Measurements from ENCODE around the gene GAB3.

The GAB3 gene, protein sequence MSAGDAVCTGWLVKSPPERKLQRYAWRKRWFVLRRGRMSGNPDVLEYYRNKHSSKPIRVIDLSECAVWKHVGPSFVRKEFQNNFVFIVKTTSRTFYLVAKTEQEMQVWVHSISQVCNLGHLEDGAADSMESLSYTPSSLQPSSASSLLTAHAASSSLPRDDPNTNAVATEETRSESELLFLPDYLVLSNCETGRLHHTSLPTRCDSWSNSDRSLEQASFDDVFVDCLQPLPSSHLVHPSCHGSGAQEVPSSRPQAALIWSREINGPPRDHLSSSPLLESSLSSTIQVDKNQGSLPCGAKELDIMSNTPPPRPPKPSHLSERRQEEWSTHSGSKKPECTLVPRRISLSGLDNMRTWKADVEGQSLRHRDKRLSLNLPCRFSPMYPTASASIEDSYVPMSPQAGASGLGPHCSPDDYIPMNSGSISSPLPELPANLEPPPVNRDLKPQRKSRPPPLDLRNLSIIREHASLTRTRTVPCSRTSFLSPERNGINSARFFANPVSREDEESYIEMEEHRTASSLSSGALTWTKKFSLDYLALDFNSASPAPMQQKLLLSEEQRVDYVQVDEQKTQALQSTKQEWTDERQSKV

DNA sequence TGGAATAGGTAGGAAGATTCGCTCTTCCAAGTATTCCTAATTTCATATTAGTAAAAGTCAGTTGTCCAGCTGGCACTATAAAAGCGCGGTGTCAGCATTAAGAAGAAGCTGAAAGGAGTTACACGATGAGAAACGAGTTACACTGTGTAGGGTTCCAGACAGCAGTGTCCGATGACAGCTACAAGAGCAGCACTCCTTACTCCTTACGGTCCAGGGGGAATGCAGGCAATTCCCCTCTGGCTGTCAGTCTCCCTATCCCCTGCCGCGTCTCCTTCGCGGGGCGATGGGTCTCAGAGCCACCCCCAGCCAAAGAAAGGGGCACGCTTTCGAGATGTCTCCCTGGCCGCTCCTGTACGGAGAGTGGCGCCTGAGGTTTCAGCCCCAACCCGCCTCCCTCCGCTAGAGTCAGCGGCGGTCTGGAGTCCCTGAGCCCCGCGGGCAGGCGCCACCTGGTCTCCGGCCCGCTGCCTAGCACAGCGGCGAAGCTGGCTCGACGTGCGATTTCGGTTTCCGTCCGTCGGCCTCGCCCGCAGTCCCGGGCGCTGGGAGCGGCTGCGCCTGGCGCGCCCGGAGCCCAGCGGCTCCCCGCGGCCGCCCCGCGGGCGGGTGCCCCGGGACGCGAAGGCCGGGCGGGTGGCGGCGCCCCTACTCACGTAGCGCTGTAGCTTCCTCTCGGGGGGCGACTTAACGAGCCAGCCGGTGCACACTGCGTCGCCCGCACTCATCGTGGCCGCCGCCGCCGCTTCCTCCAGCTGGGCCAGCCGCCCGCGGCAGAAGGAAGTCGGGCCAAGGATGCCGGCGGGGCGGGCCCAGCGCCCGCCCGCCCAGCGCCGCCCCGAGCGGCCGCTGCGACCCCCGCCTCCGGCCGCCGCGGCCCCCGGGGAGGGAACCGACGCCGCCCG, at the start of gene GAB3:
Gene GAB3 (minus strand): TSS at position 777 of the 902 bp plus-strand sequence. CDS start 52 bp downstream, at position 725.
- no peak for DNase-seq

DNA sequence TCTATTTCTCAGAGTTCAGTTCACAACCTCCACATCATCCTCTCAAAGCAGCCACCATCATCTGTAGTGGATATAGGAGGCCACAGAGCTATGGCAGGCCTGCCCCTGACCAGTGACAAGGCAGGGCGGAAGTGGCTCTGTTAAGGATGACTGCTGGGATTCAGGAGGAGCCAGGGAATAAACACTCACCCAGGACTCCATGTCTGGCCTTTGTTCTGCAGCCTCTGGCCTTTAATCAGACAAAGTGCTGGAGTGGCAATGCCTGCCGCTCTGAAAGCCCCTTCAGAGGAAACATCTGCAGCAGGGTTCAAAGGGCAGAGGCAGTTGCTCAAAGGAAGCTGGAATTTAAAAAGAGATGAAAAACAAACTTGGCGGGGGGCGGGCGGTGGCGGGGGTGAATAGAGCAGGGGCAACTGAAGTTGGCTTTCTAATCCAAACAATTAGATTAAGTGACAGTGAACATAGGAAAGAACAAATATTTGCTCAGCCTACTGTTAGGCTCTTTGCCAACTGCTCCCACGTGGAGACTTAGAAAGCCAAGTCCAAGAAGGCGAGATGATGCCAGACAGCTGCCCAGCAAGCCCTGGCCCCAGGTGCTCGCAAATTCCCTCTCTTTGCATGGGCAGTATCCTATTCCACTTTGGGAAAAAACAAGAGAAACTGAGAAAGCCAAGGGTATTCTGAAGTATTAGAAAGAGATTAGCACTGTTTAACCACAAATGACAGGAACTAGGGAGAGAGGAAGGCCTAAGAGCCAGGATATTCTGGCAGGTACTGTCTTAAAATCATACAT, 48.9 kb upstream of the GAB3 start:
- no peak for DNase-seq

DNA sequence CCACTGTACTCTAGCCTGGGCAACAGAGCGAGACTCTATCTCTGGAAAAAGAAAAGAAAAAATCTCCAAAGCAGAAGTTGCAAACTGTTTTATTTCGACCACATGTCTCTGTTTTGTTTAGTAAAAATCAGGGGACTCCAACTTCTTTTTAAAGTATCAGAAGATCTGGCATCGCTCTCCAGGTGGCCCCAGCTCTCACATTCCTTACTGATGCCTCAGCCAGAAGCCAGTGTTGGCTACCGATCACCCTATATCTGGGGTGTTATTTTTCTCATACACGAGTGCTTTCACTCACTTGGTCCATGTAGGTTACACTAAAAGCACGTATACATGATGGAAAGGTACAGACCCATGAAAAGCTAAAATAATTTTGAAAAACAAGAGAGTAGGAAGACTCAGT, 46.1 kb upstream of the GAB3 start:
- no peak for DNase-seq

DNA sequence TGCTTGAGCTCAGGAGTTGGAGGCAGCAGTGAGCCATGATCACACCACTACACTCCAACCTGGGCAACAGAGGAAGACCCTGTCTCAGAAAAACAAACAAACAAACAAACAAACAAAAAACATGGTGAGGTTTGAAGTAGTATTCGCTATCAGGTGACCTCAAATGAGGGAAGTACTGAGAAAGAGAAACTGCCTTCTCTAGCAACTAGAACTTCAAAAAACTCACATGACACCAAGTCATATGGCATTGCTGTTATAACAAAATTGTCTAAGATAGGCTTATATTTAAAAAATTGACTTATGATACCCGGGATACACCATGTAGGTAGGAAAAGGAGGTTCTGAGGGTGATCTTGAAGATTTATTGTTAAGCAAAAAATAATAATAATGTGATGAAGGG, 44.1 kb upstream of the GAB3 start:
- DNase-seq = no peak

DNA sequence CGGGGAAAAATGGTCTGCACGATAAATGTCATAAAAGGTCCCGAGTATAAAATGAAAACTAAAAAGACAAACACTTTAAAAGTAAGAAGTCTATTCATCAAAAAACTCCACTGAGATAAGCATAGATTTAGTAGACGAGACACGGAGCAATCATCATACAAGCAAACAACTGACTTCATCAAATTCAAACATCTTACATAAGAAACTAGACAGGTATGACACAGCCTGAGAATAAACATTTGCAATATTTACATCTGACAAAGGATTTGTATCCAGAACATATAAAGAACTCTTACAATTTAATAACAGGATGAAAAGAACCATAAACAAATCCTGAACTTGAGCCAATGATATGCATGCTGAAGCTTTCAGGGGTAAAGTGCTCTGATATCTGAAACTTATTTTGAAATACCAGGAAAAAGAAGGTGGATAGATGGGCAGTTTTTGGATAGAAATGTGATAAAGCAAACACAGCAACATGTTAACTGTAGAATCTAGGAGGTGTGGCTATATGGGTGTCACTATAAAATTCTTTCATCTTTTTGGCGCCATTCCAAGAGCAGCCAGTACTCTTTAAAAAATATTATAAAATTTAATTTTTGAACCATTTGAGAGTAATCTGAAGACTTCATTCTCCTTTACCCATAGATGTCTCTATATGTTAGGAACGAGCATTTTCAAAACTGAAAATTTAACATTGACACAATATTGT, 42.4 kb upstream of the GAB3 start:
- DNase-seq = no peak

DNA sequence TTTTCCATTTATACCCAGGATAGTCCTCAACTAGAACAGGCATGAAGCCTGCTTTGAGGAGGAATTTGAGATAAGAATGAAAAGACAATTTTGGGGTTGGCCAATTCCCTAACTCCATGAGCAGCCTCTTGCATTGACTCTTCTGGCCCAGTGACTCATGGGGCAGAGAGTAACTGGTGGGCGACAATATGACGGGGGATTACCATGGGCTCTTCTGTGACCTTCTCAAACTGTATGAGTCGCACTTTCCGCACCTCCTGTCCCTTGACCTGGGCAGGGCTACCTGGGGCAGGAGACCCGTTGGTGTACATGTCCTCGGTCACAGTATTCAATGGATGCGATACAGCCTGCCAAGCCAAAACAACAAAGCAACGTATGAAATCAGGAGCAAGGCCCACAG, 41.1 kb upstream of the GAB3 start:
- no peak for DNase-seq

DNA sequence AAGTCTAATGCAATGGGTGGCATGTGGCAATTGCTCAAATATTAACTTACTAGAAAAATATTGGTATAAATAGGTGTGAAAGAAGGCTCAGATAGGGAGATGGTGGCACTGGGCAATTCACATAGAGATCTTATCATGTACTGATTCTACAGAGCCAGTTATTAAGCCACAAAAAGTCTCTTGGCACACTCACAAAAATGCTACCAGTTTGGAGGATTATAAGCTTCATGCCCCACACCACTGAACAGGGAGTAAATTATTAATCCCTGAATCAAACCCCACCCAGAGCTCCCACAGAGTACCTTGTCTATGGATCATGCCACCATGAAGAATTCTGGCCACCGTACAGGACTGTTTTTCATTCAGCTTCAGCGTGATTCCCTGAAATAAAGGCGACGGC, 40.6 kb upstream of the GAB3 start:
- no peak for DNase-seq

DNA sequence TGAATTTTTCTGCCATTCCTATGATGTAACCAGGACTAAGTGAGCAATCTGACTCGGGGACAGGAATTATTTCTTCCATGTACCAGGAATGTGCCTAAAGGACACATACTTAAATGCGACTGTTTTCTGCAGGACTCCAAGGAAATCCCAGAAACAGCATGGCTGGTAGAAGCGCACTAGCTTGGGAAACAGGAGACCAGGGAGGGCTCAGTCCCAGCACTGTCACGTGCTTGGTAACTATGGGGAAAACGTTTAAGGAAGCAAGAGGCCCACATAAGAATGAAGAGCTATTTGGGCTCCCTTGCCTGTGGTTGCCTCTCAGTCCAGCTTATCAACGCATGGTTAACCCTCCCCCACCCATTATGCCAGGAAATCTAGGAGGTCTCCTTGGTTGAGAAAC, 34.8 kb upstream of the GAB3 start:
- DNase-seq = no peak

DNA sequence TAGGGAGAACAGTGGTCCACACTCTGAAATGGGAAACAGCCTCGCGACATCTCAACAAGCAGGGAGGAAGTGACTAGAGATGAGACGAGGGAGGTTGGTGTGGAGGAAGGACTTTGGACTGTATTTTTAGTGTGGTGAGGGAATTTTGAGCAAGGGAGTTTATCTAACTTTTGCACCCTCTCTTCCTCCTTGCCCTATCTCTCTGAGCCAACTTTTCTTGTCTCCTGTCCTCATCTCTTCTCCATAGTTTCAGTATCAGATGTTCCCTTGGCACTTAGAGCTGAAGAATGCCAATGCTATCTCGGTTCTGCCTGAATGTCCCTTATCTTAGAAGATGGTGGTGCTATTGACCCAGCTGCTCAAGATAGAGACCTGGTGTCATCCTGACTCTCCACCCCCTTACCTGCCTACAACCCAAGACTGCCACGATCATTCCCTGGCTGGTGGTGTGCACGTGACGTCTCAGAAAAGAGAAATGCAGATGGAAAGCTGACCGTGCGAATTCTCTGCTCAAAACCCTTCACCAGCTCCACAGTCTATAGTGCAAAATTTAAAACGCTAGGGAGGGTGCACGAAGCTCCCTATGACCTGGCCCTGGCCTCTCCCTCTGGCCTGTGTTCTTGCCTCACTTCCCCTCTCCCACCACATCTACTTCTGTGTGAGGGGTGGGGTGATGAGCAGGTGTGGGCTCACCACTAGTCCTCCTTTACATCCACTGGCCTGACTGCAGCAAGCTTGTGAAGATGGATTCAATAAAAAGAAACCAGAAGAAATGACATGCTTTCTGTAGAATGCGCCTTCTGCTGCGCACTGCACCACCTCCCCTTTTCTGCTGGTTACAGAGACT, 33.5 kb upstream of the GAB3 start:
- DNase-seq = no peak

DNA sequence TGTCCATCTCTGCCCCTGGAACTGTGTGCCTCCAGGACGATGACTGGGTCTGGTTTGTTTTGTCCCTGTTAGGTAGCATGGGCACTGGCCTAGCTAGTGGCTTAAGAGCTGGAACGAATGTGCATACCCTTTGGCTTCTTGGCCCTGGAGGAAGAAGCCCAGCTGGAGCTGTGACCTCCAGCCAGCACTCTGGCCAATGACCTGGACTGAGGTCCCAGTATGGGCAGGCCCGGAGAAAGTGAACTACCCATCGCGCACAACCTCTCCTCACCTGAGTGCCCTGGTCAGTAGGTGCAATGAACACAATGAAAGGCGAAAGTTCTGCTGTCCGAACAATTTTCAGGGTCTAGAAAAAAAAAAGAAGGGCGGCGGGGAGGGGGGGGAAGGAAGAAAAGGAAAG, 30.1 kb upstream of the GAB3 start:
- DNase-seq = no peak

DNA sequence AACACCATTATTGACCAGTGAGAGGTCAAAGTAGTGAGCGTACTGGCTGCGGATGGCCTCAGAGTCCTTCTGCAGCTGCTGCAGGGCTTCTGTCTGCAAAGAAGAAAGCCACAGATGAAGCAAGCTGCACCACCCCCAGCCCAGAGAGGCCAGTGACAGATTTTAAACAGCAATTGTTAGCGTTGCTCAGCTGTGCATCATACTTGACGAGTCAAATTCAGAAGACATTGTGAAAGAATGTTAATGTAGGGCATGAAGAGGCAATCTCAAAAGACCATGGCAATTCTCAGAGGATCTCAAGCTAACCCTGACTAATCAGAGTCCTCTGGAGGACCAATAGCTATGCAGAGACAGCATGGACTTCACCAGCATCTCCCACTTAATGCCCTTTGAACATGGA, 28.4 kb upstream of the GAB3 start:
- DNase-seq = no peak

DNA sequence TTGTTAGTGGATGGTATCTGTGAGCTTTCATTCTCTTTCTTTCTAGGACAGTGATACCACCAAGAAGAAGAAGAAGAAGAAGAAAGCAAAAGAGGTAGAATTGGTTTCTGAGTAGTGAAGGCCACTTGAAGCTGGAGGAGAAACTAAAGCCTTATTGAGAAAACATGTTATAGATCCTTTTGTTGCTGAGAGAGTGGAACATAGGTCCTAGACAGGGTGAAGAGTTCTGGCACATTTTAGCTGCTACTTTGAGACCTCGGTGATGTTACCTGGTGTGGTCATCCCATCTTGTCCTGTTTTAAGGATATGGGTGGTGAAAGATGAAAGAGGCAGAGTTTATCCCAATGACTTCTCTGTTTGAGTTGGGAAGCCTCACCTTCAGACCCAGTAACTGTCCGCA, 25.9 kb upstream of the GAB3 start:
- no peak for DNase-seq

DNA sequence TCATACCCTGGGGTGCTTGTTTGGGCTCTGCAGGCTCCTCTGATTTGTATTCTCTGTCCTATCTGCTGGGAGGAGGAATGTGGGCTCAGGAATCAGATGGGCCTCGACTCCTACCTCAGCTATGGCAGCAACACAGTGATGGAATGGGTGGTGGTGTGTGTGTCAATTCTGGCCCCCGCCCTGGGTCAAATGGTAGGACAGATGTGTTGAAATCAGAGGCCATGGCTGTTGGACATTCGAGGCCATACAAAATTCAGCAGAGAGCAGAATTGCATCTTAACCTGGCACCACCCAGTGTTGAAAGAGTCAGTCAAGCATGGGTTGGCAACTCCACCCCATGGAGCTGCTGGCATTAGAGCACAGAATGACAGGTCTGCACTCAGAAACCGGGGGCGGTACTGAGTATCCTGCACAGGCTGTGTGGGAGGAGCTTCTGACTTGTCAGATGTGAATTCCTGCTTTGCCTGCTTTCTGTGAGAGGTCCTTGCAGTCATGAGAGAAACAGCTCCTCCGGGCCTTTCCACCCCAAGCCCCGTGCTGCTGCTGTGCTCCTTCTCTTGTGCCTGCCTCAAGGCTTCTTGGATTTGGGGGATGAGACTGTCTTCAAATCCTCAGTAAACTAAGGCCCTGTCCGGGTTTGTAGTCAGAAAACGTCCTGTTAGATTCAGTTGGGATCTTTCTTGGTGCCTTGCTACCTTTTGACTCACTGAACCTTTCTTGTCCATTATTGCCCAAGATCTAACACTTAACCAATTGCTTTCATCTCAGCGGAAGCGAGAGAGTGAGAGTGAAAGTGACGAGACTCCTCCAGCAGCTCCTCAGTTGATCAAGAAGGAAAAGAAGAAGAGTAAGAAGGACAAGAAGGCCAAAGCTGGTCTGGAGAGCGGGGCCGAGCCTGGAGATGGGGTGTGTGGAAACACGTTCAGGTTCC, 24.8 kb upstream of the GAB3 start:
- DNase-seq = no peak

DNA sequence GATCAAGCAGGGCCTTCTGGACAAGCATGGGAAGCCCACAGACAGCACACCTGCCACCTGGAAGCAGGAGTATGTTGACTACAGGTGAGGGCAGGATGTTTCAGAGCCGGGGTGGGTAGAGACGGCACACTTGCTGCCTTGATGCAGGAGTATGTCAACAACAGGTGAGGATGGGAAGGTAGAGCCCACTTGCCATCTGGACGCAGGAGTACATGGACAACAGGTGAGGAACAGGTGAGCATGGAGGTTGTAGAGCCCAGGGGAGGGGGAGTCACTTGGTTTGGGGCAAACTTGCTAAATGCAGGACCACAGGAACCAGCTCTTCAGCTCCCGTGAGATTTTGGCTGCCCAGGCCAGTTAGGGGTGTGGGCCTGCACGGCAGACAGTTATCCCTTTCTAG, 23.7 kb upstream of the GAB3 start:
- DNase-seq = no peak

DNA sequence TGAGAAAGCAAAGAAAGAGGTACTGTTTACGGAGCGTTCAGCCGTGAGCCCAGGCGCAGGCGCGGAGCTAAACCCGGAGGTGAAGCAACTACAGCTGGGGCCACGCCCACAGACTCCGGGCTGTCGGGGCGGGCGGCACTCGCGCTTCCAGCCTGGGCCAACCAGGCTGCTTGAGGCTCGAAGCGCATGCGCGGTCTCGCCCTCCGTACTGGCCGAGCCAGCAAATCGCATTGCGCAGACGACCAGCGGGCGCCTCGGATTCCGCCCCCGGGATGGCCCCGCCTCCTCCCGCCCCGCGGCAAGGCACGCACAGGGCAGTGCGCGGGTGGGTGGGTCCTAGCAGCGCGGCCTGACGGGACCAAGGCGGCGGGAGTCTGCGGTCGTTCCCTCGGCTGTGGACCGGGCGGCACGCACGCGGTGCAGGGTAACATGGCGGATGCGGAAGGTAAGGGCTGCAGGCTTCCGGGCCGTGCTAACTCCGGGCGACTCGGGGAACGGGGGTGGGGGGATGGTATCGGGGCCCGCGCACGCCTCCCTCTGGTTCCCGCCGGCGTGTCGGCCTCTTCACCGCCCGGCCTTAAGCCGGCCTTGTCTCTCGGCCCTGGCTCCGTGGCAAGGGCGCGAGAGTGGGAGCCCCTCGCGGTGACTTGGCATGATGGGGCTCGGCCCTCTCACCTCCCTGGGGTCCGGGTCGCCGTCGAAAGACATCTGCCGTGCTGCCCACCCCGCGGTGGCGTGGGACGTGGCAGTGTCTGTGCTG, 11.8 kb upstream of the GAB3 start, which contains the start of gene DKC1:
Gene DKC1 (plus strand): TSS at position 328 of the 760 bp plus-strand sequence. CDS start 102 bp downstream, at position 430.
- peak; percentile 92 for DNase-seq

DNA sequence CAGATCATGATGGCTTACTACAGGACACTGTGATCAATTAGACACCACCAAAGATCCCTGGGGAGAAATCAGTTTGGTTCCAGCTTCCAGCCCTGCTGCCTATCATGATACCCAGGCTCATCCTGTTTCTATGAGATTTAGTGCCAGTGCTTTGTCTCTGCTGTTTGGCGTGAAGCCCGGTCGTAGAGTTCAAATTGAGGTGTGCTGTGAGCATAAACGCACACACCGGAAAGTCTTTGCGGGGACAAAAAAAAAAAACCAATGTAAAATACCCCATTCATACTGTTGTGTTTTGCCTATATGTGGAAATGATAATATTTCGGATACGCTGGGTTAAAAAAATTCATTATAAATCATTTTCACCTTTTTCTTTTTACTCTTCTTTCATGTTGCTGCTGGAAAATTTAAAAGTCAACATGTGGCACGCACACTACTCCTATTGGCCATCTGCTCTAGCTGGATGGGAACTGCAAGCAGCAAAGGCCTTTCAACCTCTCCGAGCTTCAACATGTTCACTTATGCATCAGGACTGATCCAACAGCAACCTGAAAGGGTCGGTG, 11.2 kb upstream of the GAB3 start:
- DNase-seq = no peak

DNA sequence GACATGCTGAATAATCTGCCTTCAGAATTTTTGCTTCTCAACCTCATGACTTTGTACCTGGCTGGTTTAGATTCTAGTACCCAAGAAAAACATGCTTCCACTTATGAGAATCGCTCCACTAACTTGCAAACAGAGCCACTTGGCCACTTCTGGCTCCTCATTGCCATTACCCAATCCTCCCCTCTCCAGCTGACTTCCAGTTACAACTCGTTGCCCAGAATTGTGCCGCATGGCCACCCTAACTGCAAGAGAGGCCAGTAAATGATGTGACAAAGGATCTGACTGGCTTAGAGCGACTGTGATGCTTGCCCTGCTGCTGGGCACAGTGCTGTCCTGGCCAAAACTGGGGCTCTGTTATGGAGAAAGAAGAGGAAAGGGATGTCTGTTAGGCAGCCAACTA, 7.8 kb upstream of the GAB3 start:
- no peak for DNase-seq

DNA sequence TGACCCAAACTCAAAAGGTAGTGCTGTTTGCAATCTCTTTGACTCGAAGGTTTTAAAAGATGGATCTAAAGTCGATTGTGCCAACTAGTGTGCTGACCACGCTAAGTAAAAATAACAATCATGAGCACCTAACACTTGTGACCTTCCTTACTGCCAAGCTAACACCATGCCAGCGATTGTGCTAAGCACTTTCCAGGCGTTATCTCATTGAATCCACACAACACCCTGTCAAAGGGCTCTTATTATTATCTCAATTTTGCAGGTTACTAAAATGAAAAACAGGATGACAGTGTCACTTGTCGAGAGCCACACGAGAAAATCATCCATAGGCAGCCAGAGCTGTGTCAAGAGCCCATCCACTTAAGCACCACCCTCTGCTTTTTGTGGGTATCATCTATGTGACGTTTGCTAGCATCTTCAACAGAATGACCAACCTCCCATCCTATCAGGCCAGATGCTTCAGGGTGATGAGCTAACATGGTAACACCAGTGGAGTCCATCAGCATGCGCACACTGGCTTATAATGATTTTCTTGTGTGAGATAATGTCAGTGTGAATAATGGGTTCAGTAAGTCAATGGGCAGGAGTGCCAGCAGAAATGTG, 893 bp upstream of the GAB3 start:
- peak; percentile 78 for DNase-seq
